DND-41 (cell line): Measurements from ENCODE around the gene IL22.

Source experiments
- ATAC-seq: fragments of 200-7000 bp; cut with Tn5 transposase; 3 replicates; pipeline ENCODE4 v1.9.1; 2021; ENCODE audit warnings: low read depth; ENCODE audit not compliant: insufficient read depth
- DNase-seq: peaks from one replicate; pipeline ENCODE4 v3.0.0-alpha.2; 2020
- H2AFZ ChIP-seq: 2 replicates; pipeline ENCODE4 v1.6.0; 2012; ENCODE audit warnings: low read depth, low read length
- H3K27ac ChIP-seq: 2 replicates; pipeline ENCODE4 v1.5.1; 2012; ENCODE audit warnings: low read length, inconsistent platforms
- H3K27me3 ChIP-seq: fragments of 200-600 bp; sonication (generic); 2 replicates; pipeline ENCODE4 v1.6.0; 2012; ENCODE audit warnings: low read length, mild to moderate bottlenecking, inconsistent platforms; ENCODE audit not compliant: insufficient read depth, poor library complexity
- H3K36me3 ChIP-seq: 2 replicates; pipeline ENCODE4 v1.5.1; 2012; ENCODE audit warnings: low read length, inconsistent platforms; ENCODE audit not compliant: insufficient read depth
- H3K4me1 ChIP-seq: 2 replicates; pipeline ENCODE4 v1.5.1; 2012; ENCODE audit warnings: mild to moderate bottlenecking, low read length; ENCODE audit not compliant: insufficient read depth
- H3K4me2 ChIP-seq: 2 replicates; pipeline ENCODE4 v1.6.0; 2012; ENCODE audit warnings: mild to moderate bottlenecking, moderate library complexity, low read length, inconsistent platforms; ENCODE audit not compliant: insufficient read depth
- H3K4me3 ChIP-seq, 2 experiments: fragments of 200-600 bp in 1 of 2; shearing (Covaris generic) in 1 of 2; 2 replicates each; pipeline ENCODE4 v1.5.1; 2012 to 2016; ENCODE audit warnings: inconsistent platforms in 2 of 2, low read length in 2 of 2, mild to moderate bottlenecking in 2 of 2, low read depth in 1 of 2, moderate library complexity in 1 of 2
- H3K79me2 ChIP-seq: 2 replicates; pipeline ENCODE4 v1.6.0; 2012; ENCODE audit warnings: low read length, inconsistent platforms; ENCODE audit not compliant: insufficient read depth
- H3K9ac ChIP-seq: 2 replicates; pipeline ENCODE4 v1.6.0; 2012; ENCODE audit warnings: low read depth, mild to moderate bottlenecking, inconsistent platforms, low read length, moderate library complexity
- H3K9me3 ChIP-seq: 2 replicates; pipeline ENCODE4 v1.5.1; 2012; ENCODE audit warnings: low read length, moderate library complexity, mild to moderate bottlenecking, inconsistent platforms; ENCODE audit not compliant: insufficient read depth, severe bottlenecking
- H4K20me1 ChIP-seq: 2 replicates; pipeline ENCODE4 v1.6.0; 2012; ENCODE audit warnings: low read length; ENCODE audit not compliant: insufficient read depth
- EZH2 ChIP-seq: IDR thresholded peaks from 3 replicates; pipeline ENCODE4 v1.6.1; 2012; ENCODE audit warnings: borderline replicate concordance, low read depth, mild to moderate bottlenecking, moderate library complexity, low read length, inconsistent platforms; ENCODE audit not compliant: severe bottlenecking
- TF ChIP-seq, protein P1 (sequence below): IDR thresholded peaks from 2 replicates; pipeline ENCODE4 v1.5.1; 2012; ENCODE audit warnings: borderline replicate concordance, low read length, moderate library complexity, mild to moderate bottlenecking; ENCODE audit not compliant: poor library complexity, severe bottlenecking; ENCODE audit errors: extremely low read depth

Gene IL22

DNA sequence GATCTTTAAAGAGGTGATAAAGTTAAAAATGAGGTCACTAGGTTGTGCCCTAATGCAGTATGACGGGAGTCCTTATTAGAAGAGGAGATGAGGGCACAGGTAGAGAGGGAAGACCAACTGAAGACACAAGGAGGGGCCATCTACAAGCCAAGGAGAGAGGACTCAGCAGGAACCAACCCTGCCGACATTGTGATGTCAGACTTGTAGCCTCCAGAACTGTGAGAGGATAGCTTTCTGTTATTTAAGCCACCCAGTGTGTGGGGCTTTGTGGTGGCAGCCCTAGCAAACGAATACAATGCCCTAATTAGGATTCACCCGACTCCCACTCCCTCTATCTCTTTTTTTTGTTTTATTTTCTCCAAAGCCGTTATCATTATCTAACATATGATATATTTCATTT is 19.9 kb downstream of the IL22 start:
- DNase-seq (no peak), ATAC-seq (no peak)
- no peak overlapping the region for H2AFZ ChIP-seq
- H3K9ac ChIP-seq = no peak overlapping the region
- no peaks in the 10 kb centered on the region for H4K20me1 ChIP-seq
- H3K27ac ChIP-seq = no peak overlapping the region
- no peaks in the 10 kb centered on the region for H3K79me2 ChIP-seq
- H3K4me3 ChIP-seq = no peak overlapping the region
- no peaks in the 10 kb centered on the region for H3K9me3 ChIP-seq
- no peaks in the 10 kb centered on the region for H3K27me3 ChIP-seq
- peaks cover 18% of the 10 kb centered on the region for H3K4me1 ChIP-seq
- no peaks in the 10 kb centered on the region for H3K36me3 ChIP-seq
- no peak overlapping the region for H3K4me2 ChIP-seq
- no peak for TF ChIP-seq EZH2
- TF ChIP-seq, protein P1, sequence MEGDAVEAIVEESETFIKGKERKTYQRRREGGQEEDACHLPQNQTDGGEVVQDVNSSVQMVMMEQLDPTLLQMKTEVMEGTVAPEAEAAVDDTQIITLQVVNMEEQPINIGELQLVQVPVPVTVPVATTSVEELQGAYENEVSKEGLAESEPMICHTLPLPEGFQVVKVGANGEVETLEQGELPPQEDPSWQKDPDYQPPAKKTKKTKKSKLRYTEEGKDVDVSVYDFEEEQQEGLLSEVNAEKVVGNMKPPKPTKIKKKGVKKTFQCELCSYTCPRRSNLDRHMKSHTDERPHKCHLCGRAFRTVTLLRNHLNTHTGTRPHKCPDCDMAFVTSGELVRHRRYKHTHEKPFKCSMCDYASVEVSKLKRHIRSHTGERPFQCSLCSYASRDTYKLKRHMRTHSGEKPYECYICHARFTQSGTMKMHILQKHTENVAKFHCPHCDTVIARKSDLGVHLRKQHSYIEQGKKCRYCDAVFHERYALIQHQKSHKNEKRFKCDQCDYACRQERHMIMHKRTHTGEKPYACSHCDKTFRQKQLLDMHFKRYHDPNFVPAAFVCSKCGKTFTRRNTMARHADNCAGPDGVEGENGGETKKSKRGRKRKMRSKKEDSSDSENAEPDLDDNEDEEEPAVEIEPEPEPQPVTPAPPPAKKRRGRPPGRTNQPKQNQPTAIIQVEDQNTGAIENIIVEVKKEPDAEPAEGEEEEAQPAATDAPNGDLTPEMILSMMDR = no peak

DNA sequence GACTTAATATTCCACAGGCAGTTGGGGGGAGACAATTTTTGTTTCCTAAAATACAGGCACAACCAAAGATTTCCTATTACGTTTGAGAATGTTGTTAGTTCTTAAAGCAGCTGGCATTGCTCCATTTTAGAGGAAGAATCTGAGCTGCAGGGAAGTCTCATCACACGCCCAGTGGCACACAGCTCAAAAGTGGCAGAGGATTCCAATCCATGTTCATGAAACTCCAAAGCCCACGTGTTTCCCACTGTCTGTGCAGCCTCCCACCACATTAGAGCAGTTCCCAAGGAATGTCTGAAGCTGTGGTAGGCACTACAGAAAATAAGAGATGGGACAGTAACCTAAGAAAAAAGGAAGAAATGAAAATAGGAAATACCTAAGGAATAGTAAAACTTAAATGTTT is 21.7 kb downstream of the IL22 start:
- no peak for TF ChIP-seq EZH2
- TF ChIP-seq, protein P1 = no peak
- Histone ChIP-seq H3K27me3 (no peaks in the 10 kb centered on the region), H3K4me1 (peaks cover 9% of the 10 kb centered on the region), H2AFZ (no peak overlapping the region), H3K4me2 (no peak overlapping the region), H3K27ac (no peak overlapping the region), H3K9me3 (no peaks in the 10 kb centered on the region), H3K9ac (no peak overlapping the region), H3K79me2 (no peaks in the 10 kb centered on the region), H3K4me3 (no peak overlapping the region), H3K36me3 (no peaks in the 10 kb centered on the region), H4K20me1 (no peaks in the 10 kb centered on the region)
- no peak for DNase-seq
- ATAC-seq = no peak

DNA sequence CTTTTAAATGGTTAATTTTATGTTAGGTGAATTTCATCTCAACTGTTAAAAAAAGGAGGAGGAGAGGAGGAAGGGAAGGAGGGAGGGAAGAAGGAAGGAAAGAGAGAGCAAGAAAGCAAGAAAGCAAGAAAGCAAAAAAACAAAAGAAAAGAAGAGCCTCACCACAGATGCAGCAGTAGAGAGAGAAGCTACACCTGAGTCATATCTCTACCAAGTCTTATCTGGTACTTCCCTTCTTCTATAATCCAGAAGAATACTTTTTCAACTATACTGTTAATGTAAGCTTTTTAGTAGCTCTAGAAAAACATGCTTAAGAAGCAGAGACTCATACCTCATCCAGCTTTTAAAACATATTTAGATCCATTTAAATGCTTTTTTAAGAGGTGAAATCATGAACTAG is 22.2 kb downstream of the IL22 start:
- no peaks in the 10 kb centered on the region for H4K20me1 ChIP-seq
- TF ChIP-seq, protein P1 = no peak
- TF ChIP-seq EZH2 = no peak
- DNase-seq (no peak), ATAC-seq (no peak)
- no peak overlapping the region for H2AFZ ChIP-seq
- H3K27ac ChIP-seq = no peak overlapping the region
- no peaks in the 10 kb centered on the region for H3K36me3 ChIP-seq
- no peaks in the 10 kb centered on the region for H3K79me2 ChIP-seq
- no peak overlapping the region for H3K4me3 ChIP-seq
- H3K9me3 ChIP-seq = no peaks in the 10 kb centered on the region
- H3K4me2 ChIP-seq = no peak overlapping the region
- H3K27me3 ChIP-seq = no peaks in the 10 kb centered on the region
- peaks cover 4% of the 10 kb centered on the region for H3K4me1 ChIP-seq
- H3K9ac ChIP-seq = no peak overlapping the region

DNA sequence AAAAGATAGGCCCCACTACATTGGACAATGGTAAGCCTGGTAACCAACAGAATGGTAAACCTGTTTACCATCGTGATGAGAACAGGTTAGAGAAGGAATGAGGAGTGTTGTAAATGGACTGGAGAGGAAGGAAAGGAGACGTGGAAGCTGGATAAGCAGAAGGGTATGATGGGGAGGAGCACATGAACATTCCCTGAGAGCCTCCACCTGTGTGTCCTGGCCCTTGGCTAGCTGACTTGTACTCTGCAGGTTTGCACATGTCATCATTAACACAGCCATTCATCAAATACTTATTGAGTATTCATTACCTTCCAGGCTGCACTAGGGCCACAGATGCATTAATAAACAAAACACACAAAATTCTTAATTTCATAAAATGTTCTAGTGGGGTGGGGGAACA is 23.4 kb downstream of the IL22 start:
- Histone ChIP-seq H3K4me1 (no peaks in the 10 kb centered on the region), H3K36me3 (no peaks in the 10 kb centered on the region), H2AFZ (no peak overlapping the region), H3K79me2 (no peaks in the 10 kb centered on the region), H3K27me3 (no peaks in the 10 kb centered on the region), H3K9me3 (no peaks in the 10 kb centered on the region), H3K4me3 (no peak overlapping the region), H3K4me2 (no peak overlapping the region), H3K27ac (no peak overlapping the region), H3K9ac (no peak overlapping the region), H4K20me1 (no peaks in the 10 kb centered on the region)
- DNase-seq (no peak), ATAC-seq (no peak)
- TF ChIP-seq, protein P1 = no peak
- TF ChIP-seq EZH2 = no peak
